K562 (cell line): ENCODE measurements around the gene PHF3. TPM values are rescaled to one million over a fixed set of nuclear protein-coding genes. Genes with fewer than 3 reads are reported as not detected.

ENCODE experiments used
- C11orf30 ChIP-seq: fragments of 450-650 bp; IDR thresholded peaks from 2 replicates; pipeline ENCODE4 v1.6.1; 2016; ENCODE audit warnings: low read depth, mild to moderate bottlenecking
- ERF ChIP-seq: fragments of 450-650 bp; formaldehyde crosslinking; IDR thresholded peaks from 2 replicates; pipeline ENCODE4 v1.4.0; 2020; ENCODE audit warnings: mild to moderate bottlenecking, mixed read lengths
- GTF3C2 ChIP-seq: IDR thresholded peaks from 3 replicates; pipeline ENCODE4 v1.6.1; 2011; ENCODE audit warnings: borderline replicate concordance, mild to moderate bottlenecking, moderate library complexity; ENCODE audit not compliant: insufficient read length; ENCODE audit errors: extremely low read depth
- NBN ChIP-seq: fragments of 450-650 bp; IDR thresholded peaks from 2 replicates; pipeline ENCODE4 v1.6.1; 2016; ENCODE audit warnings: low read depth, mild to moderate bottlenecking
- PTRF ChIP-seq: fragments of 450-650 bp; IDR thresholded peaks from 2 replicates; pipeline ENCODE4 v1.6.1; 2016; ENCODE audit warnings: mild to moderate bottlenecking, missing genetic modification characterization, missing compliant biosample characterization
- RHOXF2B ChIP-seq: fragments of 250-450 bp; sonication (Bioruptor Pico); conservative IDR thresholded peaks from 2 replicates; pipeline ENCODE4 v1.5.1; 2021
- RNF2 ChIP-seq: sonication (generic); IDR thresholded peaks from 2 replicates; pipeline ENCODE4 v1.6.1; 2016
- SAFB2 ChIP-seq: fragments of 200-400 bp; formaldehyde crosslinking; IDR thresholded peaks from 2 replicates; pipeline ENCODE4 v1.6.1; 2018; ENCODE audit warnings: borderline replicate concordance, low read length, low read depth, moderate library complexity; ENCODE audit not compliant: severe bottlenecking
- THAP7 ChIP-seq: fragments of 250-450 bp; sonication (Bioruptor Pico); IDR thresholded peaks from 2 replicates; pipeline ENCODE4 v1.5.0; 2021
- XRCC5 ChIP-seq: fragments of 200-400 bp; formaldehyde crosslinking; IDR thresholded peaks from 2 replicates; pipeline ENCODE4 v1.6.1; 2017; ENCODE audit warnings: low read depth, mild to moderate bottlenecking, low read length
- ZNF586 ChIP-seq: fragments of 450-650 bp; formaldehyde crosslinking; conservative IDR thresholded peaks from 2 replicates; pipeline ENCODE4 v1.4.0; 2020; ENCODE audit warnings: mild to moderate bottlenecking, moderate library complexity
- polyA plus RNA-seq, 8 experiments: library from polyadenylated mRNA; depleted of rRNA in 4 of 8; stranded (reverse) in 5 of 8; unstranded in 3 of 8; fragments of >200 nt; fragmentation: Nextera tagmentation in 2 of 8; fragmentation: Illumina TruSeq in 1 of 8; extraction: Ambion mirVana in 2 of 8; extraction: Trizol in 1 of 8; gene quantifications; 2 replicates each; pipeline versions ENCODE4 v1.2.1 to v1.2.3, GENCODE V29; 2011 to 2014; ENCODE audit warnings: inconsistent platforms in 1 of 8, missing spikeins in 1 of 8
- total RNA-seq, 7 experiments: library from RNA; depleted of rRNA in 6 of 7; stranded (reverse); fragments of >200 nt in 6 of 7; fragmentation: Illumina TruSeq in 2 of 7; extraction: Trizol in 2 of 7; gene quantifications; 2 replicates each; pipeline versions ENCODE4 v1.2.1 to v1.2.3, GENCODE V29; 2011 to 2021; ENCODE audit warnings: low replicate concordance in 1 of 7
- TF ChIP-seq, protein P1 (sequence below): fragments of 450-650 bp; formaldehyde crosslinking; IDR thresholded peaks from 2 replicates; pipeline ENCODE4 v1.4.0; 2022; ENCODE audit warnings: missing genetic modification characterization
- TF ChIP-seq, protein P2 (sequence below): sonication (generic); formaldehyde crosslinking; IDR thresholded peaks from 2 replicates; pipeline ENCODE4 v1.8.1; 2023; ENCODE audit warnings: missing genetic modification reagents, mild to moderate bottlenecking, borderline replicate concordance
- TF ChIP-seq, protein P3 (sequence below): sonication (generic); formaldehyde crosslinking; IDR thresholded peaks from 2 replicates; pipeline ENCODE4 v1.9.0; 2022; ENCODE audit warnings: mild to moderate bottlenecking, missing genetic modification reagents

The PHF3 gene
- total and polyA plus RNA-seq, 9 of the 15 experiments (the other 6 are each of a cell fraction or from before 2014, with no cell fraction given): 8.1 to 51.2 (median 30.9) TPM

GRCh38 chr6:63635588-63636517 is at the start of gene PHF3 (continued):
- TF ChIP-seq C11orf30 (peak; percentile 26), RNF2 (peak; percentile 81; the same call in 1 of the 2 replicates), NBN (0 out of 2 replicates have a peak, but pooled peaks have one; percentile 50), SAFB2 (no peak), GTF3C2 (no peak), ERF (CRISPR knock-in tag) (no peak; the same call in none of the 2 replicates), PTRF (tag) (no peak), XRCC5 (0 out of 2 replicates have a peak, but pooled peaks have one; percentile 21), RHOXF2B (no peak), THAP7 (CRISPR knock-in tag) (peak; percentile 70; the same call in 1 of the 2 replicates), ZNF586 (CRISPR knock-in tag) (no peak)
- TF ChIP-seq, protein P1, sequence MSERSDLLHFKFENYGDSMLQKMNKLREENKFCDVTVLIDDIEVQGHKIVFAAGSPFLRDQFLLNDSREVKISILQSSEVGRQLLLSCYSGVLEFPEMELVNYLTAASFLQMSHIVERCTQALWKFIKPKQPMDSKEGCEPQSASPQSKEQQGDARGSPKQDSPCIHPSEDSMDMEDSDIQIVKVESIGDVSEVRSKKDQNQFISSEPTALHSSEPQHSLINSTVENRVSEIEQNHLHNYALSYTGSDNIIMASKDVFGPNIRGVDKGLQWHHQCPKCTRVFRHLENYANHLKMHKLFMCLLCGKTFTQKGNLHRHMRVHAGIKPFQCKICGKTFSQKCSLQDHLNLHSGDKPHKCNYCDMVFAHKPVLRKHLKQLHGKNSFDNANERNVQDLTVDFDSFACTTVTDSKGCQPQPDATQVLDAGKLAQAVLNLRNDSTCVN (CRISPR knock-in tag): no peak
- TF ChIP-seq, protein P2, sequence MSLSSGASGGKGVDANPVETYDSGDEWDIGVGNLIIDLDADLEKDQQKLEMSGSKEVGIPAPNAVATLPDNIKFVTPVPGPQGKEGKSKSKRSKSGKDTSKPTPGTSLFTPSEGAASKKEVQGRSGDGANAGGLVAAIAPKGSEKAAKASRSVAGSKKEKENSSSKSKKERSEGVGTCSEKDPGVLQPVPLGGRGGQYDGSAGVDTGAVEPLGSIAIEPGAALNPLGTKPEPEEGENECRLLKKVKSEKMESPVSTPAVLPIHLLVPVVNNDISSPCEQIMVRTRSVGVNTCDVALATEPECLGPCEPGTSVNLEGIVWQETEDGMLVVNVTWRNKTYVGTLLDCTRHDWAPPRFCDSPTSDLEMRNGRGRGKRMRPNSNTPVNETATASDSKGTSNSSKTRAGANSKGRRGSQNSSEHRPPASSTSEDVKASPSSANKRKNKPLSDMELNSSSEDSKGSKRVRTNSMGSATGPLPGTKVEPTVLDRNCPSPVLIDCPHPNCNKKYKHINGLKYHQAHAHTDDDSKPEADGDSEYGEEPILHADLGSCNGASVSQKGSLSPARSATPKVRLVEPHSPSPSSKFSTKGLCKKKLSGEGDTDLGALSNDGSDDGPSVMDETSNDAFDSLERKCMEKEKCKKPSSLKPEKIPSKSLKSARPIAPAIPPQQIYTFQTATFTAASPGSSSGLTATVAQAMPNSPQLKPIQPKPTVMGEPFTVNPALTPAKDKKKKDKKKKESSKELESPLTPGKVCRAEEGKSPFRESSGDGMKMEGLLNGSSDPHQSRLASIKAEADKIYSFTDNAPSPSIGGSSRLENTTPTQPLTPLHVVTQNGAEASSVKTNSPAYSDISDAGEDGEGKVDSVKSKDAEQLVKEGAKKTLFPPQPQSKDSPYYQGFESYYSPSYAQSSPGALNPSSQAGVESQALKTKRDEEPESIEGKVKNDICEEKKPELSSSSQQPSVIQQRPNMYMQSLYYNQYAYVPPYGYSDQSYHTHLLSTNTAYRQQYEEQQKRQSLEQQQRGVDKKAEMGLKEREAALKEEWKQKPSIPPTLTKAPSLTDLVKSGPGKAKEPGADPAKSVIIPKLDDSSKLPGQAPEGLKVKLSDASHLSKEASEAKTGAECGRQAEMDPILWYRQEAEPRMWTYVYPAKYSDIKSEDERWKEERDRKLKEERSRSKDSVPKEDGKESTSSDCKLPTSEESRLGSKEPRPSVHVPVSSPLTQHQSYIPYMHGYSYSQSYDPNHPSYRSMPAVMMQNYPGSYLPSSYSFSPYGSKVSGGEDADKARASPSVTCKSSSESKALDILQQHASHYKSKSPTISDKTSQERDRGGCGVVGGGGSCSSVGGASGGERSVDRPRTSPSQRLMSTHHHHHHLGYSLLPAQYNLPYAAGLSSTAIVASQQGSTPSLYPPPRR (CRISPR knock-in tag): 0 out of 2 replicates have a peak, but pooled peaks have one; percentile 28
- TF ChIP-seq, protein P3, sequence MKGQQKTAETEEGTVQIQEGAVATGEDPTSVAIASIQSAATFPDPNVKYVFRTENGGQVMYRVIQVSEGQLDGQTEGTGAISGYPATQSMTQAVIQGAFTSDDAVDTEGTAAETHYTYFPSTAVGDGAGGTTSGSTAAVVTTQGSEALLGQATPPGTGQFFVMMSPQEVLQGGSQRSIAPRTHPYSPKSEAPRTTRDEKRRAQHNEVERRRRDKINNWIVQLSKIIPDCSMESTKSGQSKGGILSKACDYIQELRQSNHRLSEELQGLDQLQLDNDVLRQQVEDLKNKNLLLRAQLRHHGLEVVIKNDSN (CRISPR knock-in tag): peak; percentile 94
